ENCODE measurements around the gene PGLYRP3.

PGLYRP3 gene

GRCh38 chr1:153302308-153302707 is 10.4 kb downstream of the PGLYRP3 start:
- H3K27ac ChIP-seq (replicated peaks), result no peak overlapping the region
- peaks cover 7% of the 10 kb centered on the region for H3K27me3 ChIP-seq (ENCODE audit: insufficient read depth, poor library complexity, severe bottlenecking)
- no peak overlapping the region for H3K4me3 ChIP-seq (replicated peaks; ENCODE audit: insufficient read depth, low read length)
- TF ChIP-seq GABPA (IDR thresholded peaks at IDR 0.05; ENCODE audit: low read depth) (no peak), SPI1 (IDR thresholded peaks at IDR 0.05; ENCODE audit: borderline replicate concordance, low read depth) (no peak), POLR2AphosphoS5 (IDR thresholded peaks at IDR 0.05; ENCODE audit: low read depth) (no peak)
- TF ChIP-seq, protein P1, sequence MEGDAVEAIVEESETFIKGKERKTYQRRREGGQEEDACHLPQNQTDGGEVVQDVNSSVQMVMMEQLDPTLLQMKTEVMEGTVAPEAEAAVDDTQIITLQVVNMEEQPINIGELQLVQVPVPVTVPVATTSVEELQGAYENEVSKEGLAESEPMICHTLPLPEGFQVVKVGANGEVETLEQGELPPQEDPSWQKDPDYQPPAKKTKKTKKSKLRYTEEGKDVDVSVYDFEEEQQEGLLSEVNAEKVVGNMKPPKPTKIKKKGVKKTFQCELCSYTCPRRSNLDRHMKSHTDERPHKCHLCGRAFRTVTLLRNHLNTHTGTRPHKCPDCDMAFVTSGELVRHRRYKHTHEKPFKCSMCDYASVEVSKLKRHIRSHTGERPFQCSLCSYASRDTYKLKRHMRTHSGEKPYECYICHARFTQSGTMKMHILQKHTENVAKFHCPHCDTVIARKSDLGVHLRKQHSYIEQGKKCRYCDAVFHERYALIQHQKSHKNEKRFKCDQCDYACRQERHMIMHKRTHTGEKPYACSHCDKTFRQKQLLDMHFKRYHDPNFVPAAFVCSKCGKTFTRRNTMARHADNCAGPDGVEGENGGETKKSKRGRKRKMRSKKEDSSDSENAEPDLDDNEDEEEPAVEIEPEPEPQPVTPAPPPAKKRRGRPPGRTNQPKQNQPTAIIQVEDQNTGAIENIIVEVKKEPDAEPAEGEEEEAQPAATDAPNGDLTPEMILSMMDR (IDR thresholded peaks at IDR 0.05; ENCODE audit: insufficient read depth, low read length), result no peak
- TF ChIP-seq, protein P2, sequence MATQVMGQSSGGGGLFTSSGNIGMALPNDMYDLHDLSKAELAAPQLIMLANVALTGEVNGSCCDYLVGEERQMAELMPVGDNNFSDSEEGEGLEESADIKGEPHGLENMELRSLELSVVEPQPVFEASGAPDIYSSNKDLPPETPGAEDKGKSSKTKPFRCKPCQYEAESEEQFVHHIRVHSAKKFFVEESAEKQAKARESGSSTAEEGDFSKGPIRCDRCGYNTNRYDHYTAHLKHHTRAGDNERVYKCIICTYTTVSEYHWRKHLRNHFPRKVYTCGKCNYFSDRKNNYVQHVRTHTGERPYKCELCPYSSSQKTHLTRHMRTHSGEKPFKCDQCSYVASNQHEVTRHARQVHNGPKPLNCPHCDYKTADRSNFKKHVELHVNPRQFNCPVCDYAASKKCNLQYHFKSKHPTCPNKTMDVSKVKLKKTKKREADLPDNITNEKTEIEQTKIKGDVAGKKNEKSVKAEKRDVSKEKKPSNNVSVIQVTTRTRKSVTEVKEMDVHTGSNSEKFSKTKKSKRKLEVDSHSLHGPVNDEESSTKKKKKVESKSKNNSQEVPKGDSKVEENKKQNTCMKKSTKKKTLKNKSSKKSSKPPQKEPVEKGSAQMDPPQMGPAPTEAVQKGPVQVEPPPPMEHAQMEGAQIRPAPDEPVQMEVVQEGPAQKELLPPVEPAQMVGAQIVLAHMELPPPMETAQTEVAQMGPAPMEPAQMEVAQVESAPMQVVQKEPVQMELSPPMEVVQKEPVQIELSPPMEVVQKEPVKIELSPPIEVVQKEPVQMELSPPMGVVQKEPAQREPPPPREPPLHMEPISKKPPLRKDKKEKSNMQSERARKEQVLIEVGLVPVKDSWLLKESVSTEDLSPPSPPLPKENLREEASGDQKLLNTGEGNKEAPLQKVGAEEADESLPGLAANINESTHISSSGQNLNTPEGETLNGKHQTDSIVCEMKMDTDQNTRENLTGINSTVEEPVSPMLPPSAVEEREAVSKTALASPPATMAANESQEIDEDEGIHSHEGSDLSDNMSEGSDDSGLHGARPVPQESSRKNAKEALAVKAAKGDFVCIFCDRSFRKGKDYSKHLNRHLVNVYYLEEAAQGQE (IDR thresholded peaks at IDR 0.05; ENCODE audit: insufficient replicate concordance, low read depth), result no peak
- no peak for DNase-seq (ENCODE audit: low read depth in 1 of 2, low spot score in 1 of 2)

- no peak overlapping the region for H3K4me3 ChIP-seq (replicated peaks; ENCODE audit: insufficient read depth, low read length)
- TF ChIP-seq, protein P2 (IDR thresholded peaks at IDR 0.05; ENCODE audit: insufficient replicate concordance, low read depth), result no peak
- TF ChIP-seq GABPA (IDR thresholded peaks at IDR 0.05; ENCODE audit: low read depth), result no peak
- no peak for TF ChIP-seq SPI1 (IDR thresholded peaks at IDR 0.05; ENCODE audit: borderline replicate concordance, low read depth)
- no peak for TF ChIP-seq POLR2AphosphoS5 (IDR thresholded peaks at IDR 0.05; ENCODE audit: low read depth)
- TF ChIP-seq, protein P1 (IDR thresholded peaks at IDR 0.05; ENCODE audit: insufficient read depth, low read length), result no peak
- no peak overlapping the region for H3K27ac ChIP-seq (replicated peaks)
- peaks cover 11% of the 10 kb centered on the region for H3K27me3 ChIP-seq (ENCODE audit: insufficient read depth, poor library complexity, severe bottlenecking)
- no peak for DNase-seq (ENCODE audit: low read depth in 1 of 2, low spot score in 1 of 2)
Observed at GRCh38 chr1:153293851-153294250, 18.9 kb downstream of the PGLYRP3 start.

- H3K4me3 ChIP-seq (replicated peaks; ENCODE audit: insufficient read depth, low read length), result no peak overlapping the region
- no peak for DNase-seq (ENCODE audit: low read depth in 1 of 2, low spot score in 1 of 2)
- H3K27ac ChIP-seq (replicated peaks), result no peak overlapping the region
Observed at GRCh38 chr1:153293480-153293775, 19.3 kb downstream of the PGLYRP3 start.

More at GRCh38 chr1:153293480-153293775, 19.3 kb downstream of the PGLYRP3 start:
- TF ChIP-seq POLR2AphosphoS5 (IDR thresholded peaks at IDR 0.05; ENCODE audit: low read depth) (no peak), GABPA (IDR thresholded peaks at IDR 0.05; ENCODE audit: low read depth) (no peak)
- TF ChIP-seq, protein P1 (IDR thresholded peaks at IDR 0.05; ENCODE audit: insufficient read depth, low read length), result no peak
- H3K27me3 ChIP-seq (ENCODE audit: insufficient read depth, poor library complexity, severe bottlenecking), result peaks cover 11% of the 10 kb centered on the region

Data from HL-60 (cell line).